ENCODE measurements around the gene CABLES2.
"Not testable (repeated sequence)": the region's sequence is repeated elsewhere in the genome, so short reads cannot be mapped to it uniquely, and the experiment has no call there.

CABLES2 gene

DNA sequence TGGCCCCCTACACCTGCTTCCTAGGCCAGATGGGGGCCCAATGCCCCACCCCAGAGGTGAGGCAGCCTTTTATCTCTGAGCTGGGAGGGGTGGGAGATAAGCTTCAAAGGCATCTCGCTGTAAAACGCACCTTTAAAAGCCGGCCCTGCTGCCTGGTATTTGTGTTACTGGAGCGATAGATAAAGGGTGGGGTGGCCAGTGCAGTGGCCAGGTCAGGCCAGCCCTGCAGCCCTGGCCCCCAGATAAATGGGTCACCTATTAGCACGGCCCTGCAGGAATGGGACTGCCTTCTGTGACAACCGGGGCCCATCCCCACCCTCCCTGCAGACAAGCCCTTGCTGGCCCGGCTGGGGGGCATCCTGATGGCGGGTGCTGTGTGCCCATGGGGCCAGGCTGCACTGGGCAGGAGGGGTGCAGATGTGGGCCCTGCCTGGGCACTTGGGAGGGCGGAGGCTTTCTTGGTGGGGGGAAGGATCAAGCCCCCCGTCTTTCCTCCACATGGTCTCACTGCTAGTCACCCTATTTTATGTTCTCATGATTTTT, 23.3 kb upstream of the CABLES2 start:
- H3K9ac ChIP-seq (ENCODE audit: low read depth, low read length) = no peak overlapping the region
- no peaks in the 10 kb centered on the region for H3K36me3 ChIP-seq (ENCODE audit: control insufficient read depth, insufficient read depth, low read length)
- no peak overlapping the region for H3K4me3 ChIP-seq (ENCODE audit: low read depth, low read length)
- peaks cover 6% of the 10 kb centered on the region for H3K4me1 ChIP-seq (ENCODE audit: control insufficient read depth, insufficient read depth, low read length)
- H3K27me3 ChIP-seq (ENCODE audit: control insufficient read depth, insufficient read depth, low read length) = no peaks in the 10 kb centered on the region
- H3K9me3 ChIP-seq (ENCODE audit: control insufficient read depth, insufficient read depth, low read length) = no peaks in the 10 kb centered on the region

DNA sequence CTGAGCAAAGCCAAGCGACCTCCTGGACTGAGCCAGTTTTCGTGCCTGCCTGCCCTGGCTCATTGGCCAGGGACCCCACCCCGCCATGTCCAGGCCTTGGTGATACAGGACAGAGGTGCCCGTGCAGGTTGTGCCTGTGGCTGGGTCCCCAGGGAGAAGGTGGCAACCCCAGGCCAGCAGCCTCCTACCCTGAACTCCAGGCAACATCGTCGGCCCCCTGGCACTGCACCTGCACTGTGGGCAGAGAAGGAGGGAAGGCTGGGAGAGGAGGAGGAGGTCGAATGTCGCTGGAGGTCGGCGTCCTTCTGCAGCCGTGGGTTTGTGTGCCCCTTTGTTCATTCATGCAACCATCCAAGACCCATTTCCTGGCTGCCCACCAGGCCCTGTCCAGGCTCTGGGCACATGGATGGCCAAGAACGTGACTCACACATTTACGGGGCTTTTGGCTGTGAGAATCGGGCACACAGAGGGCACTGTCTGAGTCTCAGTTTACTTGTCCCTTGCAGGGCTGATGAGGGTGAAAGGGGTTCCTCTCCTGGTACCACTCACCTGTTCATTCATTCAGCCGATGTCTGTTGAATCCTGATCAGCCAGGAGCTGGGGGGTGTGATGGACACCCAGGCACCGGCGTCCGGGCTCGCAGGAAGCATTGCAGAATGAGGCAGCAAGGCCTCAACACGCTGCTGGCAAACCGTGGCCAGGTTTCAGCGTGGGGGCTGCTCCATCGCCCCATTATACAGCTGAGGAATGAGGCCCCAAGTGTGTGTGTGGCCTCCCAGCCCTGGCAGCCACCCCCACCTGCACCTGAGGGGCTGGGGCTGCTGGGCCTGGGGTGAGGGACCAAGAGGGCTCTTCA, 22.6 kb upstream of the CABLES2 start:
- Histone ChIP-seq H3K27me3 (ENCODE audit: control insufficient read depth, insufficient read depth, low read length) (no peaks in the 10 kb centered on the region), H3K4me1 (ENCODE audit: control insufficient read depth, insufficient read depth, low read length) (peaks cover 6% of the 10 kb centered on the region), H3K36me3 (ENCODE audit: control insufficient read depth, insufficient read depth, low read length) (no peaks in the 10 kb centered on the region), H3K4me3 (ENCODE audit: low read depth, low read length) (no peak overlapping the region), H3K9me3 (ENCODE audit: control insufficient read depth, insufficient read depth, low read length) (no peaks in the 10 kb centered on the region), H3K9ac (ENCODE audit: low read depth, low read length) (no peak overlapping the region)

DNA sequence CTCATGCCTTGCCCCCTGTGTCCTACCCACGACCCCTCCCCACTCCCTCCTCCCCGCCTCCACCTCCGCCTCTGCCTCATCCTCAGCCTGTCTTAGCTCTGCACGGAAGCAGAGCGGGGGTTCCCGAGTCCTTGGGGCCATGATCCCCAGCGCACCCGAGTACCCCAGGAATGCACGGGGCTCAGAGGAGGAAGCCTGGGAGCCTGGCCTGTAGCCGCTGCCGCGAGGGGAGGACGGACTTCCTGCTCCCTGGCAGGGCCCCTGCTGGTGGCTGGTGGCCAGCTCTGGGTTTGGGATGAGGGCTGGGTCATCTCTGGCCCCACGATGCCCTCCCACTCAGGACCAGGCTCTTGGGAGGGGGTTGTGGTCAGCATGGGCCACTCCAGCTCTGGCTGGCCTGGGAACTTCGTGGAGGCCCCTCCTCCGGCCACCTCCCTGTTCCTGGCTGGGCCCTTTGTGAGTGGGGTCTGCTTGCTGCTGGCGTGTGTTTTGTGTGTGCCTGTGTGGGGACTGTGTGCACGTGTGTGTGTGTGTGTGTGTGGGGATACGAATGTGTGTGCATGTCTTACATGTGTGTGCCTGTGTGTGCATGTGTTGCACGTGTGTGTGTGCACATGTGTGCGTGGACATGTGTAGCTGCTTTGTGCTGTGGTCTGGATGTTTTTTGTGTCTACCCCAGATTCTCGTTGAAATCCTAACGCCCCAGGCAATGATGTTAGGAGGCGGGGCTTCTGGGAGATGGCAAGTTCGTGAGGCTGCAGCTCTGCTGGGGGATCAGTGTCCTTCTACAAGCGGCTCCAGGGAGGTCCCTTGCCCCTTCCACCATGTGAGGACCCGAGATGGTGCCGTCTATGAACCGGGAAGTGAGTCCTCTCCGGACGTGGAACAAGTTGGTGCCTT, 21.6 kb upstream of the CABLES2 start:
- Histone ChIP-seq H3K9me3 (ENCODE audit: control insufficient read depth, insufficient read depth, low read length) (no peaks in the 10 kb centered on the region), H3K4me1 (ENCODE audit: control insufficient read depth, insufficient read depth, low read length) (peaks cover 6% of the 10 kb centered on the region), H3K36me3 (ENCODE audit: control insufficient read depth, insufficient read depth, low read length) (no peaks in the 10 kb centered on the region), H3K27me3 (ENCODE audit: control insufficient read depth, insufficient read depth, low read length) (no peaks in the 10 kb centered on the region), H3K4me3 (ENCODE audit: low read depth, low read length) (no peak overlapping the region), H3K9ac (ENCODE audit: low read depth, low read length) (no peak overlapping the region)

DNA sequence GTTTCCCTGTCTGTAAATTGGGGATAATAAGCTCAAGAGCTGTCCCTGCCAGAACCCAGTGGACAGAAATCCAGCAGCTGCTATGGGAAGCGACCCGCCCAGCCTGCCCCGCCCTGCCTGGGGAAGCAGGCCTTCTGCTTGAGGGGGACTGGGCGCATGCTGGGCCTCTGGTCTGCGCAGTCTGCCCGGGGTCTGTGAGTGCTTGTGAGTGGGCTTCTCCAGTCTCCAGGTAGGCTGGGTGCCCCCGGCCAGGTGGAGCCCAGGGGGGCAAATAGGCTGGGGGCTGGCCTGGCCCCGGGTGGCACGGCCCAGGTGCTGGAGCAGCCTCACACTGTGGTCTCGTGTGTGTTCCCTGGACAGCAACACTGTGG, 20.9 kb upstream of the CABLES2 start:
- peaks cover 6% of the 10 kb centered on the region for H3K4me1 ChIP-seq (ENCODE audit: control insufficient read depth, insufficient read depth, low read length)
- no peaks in the 10 kb centered on the region for H3K27me3 ChIP-seq (ENCODE audit: control insufficient read depth, insufficient read depth, low read length)
- H3K36me3 ChIP-seq (ENCODE audit: control insufficient read depth, insufficient read depth, low read length) = no peaks in the 10 kb centered on the region
- H3K9me3 ChIP-seq (ENCODE audit: control insufficient read depth, insufficient read depth, low read length) = no peaks in the 10 kb centered on the region
- H3K4me3 ChIP-seq (ENCODE audit: low read depth, low read length) = no peak overlapping the region
- H3K9ac ChIP-seq (ENCODE audit: low read depth, low read length) = no peak overlapping the region

DNA sequence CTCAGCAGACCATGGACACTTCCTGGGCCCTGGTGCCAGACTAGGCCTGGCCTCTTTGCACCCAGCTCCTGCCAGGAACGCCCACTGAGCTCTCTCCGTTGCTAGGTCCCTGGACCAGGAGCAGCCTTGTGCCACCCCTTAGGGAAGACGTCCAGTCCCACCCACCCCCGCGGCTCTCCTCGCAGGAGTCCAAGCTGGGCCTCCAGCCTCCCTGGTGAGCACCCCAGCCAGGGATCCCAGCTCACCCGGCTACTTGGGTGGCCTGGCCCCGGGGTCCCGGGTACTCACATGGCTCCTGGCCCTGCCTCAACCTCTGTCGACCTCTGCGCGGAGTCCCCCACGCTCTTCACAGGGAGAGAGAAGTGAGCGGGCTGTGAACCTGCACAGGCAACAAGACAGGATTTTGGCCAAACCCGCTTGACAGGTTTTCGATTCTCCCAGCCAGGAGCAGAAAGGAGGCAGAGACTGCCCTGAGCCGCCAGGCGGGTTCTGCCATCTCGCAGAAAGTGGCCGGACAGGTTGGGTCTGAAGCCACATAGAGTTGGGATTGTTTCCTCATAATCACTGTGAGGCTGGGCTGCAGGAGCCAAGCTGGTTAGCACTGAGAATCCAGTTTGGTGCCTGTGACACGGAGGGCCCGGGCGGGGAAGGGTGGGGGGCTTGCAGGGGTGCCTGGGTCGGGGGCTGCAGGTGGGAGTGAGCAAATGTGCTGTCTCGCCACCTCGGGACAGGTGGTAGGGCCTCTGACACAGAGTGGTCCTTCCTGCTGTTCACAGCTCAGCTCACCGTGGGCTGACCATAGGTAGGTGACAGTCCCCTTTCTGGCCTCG, 20.3 kb upstream of the CABLES2 start, which contains the start of gene RBBP8NL:
TSS of gene RBBP8NL (minus strand) at position 368 of the 830 bp plus-strand sequence. CDS start 7,892 bp downstream, outside the sequence.
- H3K9me3 ChIP-seq (ENCODE audit: control insufficient read depth, insufficient read depth, low read length) = no peaks in the 10 kb centered on the region
- no peaks in the 10 kb centered on the region for H3K27me3 ChIP-seq (ENCODE audit: control insufficient read depth, insufficient read depth, low read length)
- no peak within 1 kb of the TSS for H3K4me3 ChIP-seq (ENCODE audit: low read depth, low read length)
- H3K4me1 ChIP-seq (ENCODE audit: control insufficient read depth, insufficient read depth, low read length) = peaks cover 6% of the 10 kb centered on the region
- H3K36me3 ChIP-seq (ENCODE audit: control insufficient read depth, insufficient read depth, low read length) = no peaks in the 10 kb centered on the region
- no peak within 1 kb of the TSS for H3K9ac ChIP-seq (ENCODE audit: low read depth, low read length)

DNA sequence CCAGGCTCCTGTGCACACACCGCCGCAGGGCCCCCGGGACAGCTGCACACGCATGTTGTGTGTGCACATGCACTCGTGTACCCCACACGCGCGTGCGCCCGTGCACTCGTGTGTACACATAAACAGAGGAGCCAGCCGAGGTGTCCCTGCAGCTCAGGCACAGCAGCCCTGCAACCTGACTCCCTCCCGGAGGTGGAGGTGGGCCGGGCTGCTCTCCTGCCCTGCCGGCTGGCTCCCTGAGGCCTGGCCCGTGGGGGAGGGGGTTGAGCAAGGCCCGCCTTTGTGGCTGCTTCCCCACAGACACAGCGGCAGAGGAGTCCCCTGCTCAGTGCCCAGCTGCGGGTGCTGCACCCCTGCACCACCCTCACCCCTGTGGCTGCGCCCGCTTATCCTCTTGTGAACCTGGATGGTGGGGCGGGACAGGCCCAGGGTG, 19.6 kb upstream of the CABLES2 start:
- H3K4me3 ChIP-seq (ENCODE audit: low read depth, low read length) = no peak overlapping the region
- H3K4me1 ChIP-seq (ENCODE audit: control insufficient read depth, insufficient read depth, low read length) = peaks cover 6% of the 10 kb centered on the region
- H3K9me3 ChIP-seq (ENCODE audit: control insufficient read depth, insufficient read depth, low read length) = no peaks in the 10 kb centered on the region
- H3K9ac ChIP-seq (ENCODE audit: low read depth, low read length) = no peak overlapping the region
- no peaks in the 10 kb centered on the region for H3K36me3 ChIP-seq (ENCODE audit: control insufficient read depth, insufficient read depth, low read length)
- H3K27me3 ChIP-seq (ENCODE audit: control insufficient read depth, insufficient read depth, low read length) = no peaks in the 10 kb centered on the region

DNA sequence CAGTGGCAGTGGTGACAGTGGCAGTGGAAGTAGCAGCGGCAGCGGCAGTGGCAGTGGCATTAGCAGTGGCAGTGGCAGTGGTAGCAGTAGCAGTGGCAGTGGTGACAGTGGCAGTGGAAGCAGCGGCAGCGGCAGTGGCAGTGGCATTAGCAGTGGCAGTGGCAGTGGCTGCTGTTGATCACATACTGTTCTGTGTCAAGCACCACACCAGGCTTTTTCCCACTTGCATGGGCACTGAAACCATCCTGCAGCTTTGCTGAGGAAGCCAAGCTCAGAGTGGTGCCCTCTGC, 18.9 kb upstream of the CABLES2 start:
- not testable (repeated sequence) for H3K36me3 ChIP-seq (ENCODE audit: control insufficient read depth, insufficient read depth, low read length); H3K9ac ChIP-seq (ENCODE audit: low read depth, low read length); H3K4me3 ChIP-seq (ENCODE audit: low read depth, low read length); H3K4me1 ChIP-seq (ENCODE audit: control insufficient read depth, insufficient read depth, low read length); H3K9me3 ChIP-seq (ENCODE audit: control insufficient read depth, insufficient read depth, low read length); H3K27me3 ChIP-seq (ENCODE audit: control insufficient read depth, insufficient read depth, low read length)

DNA sequence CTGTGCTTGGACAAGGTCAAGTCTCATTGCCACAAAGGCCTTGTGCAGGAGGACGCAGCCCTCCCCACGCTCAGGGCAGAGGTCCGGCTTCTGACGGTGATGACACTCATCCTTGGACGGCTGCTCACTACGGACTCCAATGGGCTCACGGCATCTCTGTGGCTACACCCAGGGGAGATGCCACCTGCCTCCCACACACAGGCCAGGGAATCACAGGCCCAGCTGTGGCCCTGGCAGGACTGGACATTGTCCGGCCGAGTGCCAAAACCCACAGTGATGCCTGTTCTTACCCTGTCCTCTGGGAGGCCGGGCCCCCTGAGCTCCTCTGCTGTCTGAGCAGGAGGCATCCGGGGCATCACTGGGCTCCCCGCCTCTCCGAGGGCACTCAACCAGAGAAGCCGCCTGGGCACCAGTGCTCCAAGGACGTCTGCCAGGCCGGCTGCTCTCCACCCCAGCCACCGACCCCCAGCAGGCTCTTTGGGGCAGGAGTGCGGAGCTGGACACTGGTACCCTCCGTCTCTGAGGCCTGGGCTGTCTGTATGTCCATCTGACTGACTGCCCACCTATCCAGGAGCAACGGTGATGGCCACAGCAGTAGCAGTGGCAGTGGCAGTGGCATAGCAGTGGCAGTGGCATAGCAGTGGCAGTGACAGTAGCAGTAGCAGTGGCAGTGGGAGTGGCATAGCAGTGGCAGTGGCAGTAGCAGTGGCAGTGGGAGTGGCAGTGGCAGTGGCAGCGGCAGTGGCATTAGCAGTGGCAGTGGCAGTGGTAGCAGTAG, 18.4 kb upstream of the CABLES2 start:
- Histone ChIP-seq H3K9me3 (ENCODE audit: control insufficient read depth, insufficient read depth, low read length) (no peaks in the 10 kb centered on the region), H3K27me3 (ENCODE audit: control insufficient read depth, insufficient read depth, low read length) (no peaks in the 10 kb centered on the region), H3K9ac (ENCODE audit: low read depth, low read length) (no peak overlapping the region), H3K4me1 (ENCODE audit: control insufficient read depth, insufficient read depth, low read length) (peaks cover 2% of the 10 kb centered on the region), H3K4me3 (ENCODE audit: low read depth, low read length) (no peak overlapping the region), H3K36me3 (ENCODE audit: control insufficient read depth, insufficient read depth, low read length) (no peaks in the 10 kb centered on the region)

DNA sequence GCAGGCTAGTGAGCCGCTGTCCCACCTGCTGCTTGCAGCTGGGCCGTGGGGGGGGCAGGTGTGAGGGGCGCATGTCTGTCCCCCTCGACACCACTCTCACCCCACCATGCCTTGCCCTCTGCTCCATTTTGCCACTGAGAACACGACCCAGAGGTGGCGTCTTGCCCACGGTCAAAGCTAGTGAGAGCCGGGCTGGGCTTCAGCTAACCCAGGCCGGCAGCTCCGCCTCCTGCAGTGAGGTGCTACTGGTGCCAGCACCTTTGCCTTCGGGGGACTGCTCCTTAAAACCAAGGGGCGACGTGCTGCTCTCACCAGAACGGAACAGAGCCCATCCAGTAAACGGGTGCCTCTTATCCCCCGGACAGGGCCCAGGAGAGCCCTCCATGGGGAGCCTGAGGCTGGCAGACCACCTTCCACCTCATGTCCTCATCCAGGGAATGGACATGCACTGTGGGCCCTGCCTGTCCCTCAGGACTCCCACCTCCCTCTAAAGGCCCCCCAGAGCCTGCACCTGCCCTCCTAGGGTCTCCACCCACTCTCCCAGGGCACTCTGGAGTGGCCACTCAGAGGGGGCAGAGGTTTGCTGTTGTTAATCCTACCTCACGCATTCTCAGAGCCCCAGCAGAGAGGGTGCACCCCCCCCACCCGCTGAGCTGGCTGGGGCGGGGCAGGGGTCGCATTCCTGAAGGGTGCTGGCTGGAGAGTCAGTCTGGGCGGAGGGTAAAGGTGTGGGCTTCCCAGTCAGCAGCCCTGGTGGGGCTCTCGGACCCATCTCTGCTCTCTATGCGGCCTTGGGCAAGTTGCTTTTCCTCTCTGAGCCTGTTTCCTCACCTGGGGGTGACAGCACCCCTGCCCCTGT, 17.4 kb upstream of the CABLES2 start:
- no peak overlapping the region for H3K9ac ChIP-seq (ENCODE audit: low read depth, low read length)
- no peaks in the 10 kb centered on the region for H3K9me3 ChIP-seq (ENCODE audit: control insufficient read depth, insufficient read depth, low read length)
- H3K27me3 ChIP-seq (ENCODE audit: control insufficient read depth, insufficient read depth, low read length) = no peaks in the 10 kb centered on the region
- no peak overlapping the region for H3K4me3 ChIP-seq (ENCODE audit: low read depth, low read length)
- peaks cover 2% of the 10 kb centered on the region for H3K4me1 ChIP-seq (ENCODE audit: control insufficient read depth, insufficient read depth, low read length)
- H3K36me3 ChIP-seq (ENCODE audit: control insufficient read depth, insufficient read depth, low read length) = no peaks in the 10 kb centered on the region

DNA sequence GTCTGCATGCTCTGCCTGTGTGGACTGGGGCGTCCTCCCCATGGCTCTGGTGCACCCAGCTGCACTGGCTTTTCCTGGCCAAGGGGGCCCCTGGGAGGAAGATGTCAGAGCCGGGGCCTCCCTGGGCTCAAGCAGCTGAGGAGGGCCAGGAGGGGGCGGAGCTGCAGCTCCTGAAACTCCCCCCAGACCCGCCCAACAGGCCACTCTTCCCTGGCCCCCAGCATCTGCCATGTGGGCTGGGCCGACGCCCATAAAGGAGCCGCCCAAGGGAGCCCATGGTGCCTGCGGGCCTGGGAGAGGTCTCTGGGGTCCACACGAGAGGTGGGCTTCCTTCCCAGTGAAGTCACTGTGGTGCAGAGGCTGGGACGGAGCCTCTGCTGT, 16.2 kb upstream of the CABLES2 start:
- no peak overlapping the region for H3K4me3 ChIP-seq (ENCODE audit: low read depth, low read length)
- H3K4me1 ChIP-seq (ENCODE audit: control insufficient read depth, insufficient read depth, low read length) = peaks cover 2% of the 10 kb centered on the region
- no peak overlapping the region for H3K9ac ChIP-seq (ENCODE audit: low read depth, low read length)
- no peaks in the 10 kb centered on the region for H3K9me3 ChIP-seq (ENCODE audit: control insufficient read depth, insufficient read depth, low read length)
- H3K36me3 ChIP-seq (ENCODE audit: control insufficient read depth, insufficient read depth, low read length) = no peaks in the 10 kb centered on the region
- no peaks in the 10 kb centered on the region for H3K27me3 ChIP-seq (ENCODE audit: control insufficient read depth, insufficient read depth, low read length)
